ENCODE data around the gene MAPK4.

The MAPK4 gene

DNA sequence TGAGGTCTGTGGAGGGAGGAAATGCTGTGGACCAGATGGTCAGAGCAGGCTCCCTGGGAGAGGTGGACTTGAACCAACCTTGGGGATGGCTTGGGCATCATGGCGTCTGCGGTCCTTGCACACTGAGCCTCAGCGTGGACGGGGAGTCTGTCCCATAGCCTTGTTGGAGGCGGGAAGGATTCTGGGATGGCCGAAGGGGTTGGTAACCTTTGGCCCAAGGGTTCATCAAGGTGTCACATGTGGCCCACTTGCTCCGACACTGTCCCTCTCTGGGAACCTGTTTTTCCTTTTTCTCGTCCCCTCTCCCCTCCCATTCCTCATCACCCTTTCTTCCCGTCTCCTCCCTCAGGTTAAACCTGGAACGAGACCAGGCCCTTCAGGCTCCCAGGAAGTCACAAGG lies 66.4 kb downstream of the MAPK4 start:
- H3K4me1 ChIP-seq (ENCODE audit: control insufficient read depth, insufficient read depth, low read length): peaks cover 37% of the 10 kb centered on the region
- H3K9me3 ChIP-seq (ENCODE audit: control insufficient read depth, insufficient read depth, low read depth, low read length): no peaks in the 10 kb centered on the region
- H3K27ac ChIP-seq (ENCODE audit: extremely low read depth, low read depth, low read length): no peak overlapping the region
- ChIA-PET CTCF (no interaction called here), POLR2A (no interaction called here)
- no peaks in the 10 kb centered on the region for H3K36me3 ChIP-seq (ENCODE audit: control insufficient read depth in 2 of 2, insufficient read depth in 1 of 2, low read length in 2 of 2)
- H3K4me3 ChIP-seq (ENCODE audit: low read depth, low read length): no peak overlapping the region
- TF ChIP-seq, protein P1, sequence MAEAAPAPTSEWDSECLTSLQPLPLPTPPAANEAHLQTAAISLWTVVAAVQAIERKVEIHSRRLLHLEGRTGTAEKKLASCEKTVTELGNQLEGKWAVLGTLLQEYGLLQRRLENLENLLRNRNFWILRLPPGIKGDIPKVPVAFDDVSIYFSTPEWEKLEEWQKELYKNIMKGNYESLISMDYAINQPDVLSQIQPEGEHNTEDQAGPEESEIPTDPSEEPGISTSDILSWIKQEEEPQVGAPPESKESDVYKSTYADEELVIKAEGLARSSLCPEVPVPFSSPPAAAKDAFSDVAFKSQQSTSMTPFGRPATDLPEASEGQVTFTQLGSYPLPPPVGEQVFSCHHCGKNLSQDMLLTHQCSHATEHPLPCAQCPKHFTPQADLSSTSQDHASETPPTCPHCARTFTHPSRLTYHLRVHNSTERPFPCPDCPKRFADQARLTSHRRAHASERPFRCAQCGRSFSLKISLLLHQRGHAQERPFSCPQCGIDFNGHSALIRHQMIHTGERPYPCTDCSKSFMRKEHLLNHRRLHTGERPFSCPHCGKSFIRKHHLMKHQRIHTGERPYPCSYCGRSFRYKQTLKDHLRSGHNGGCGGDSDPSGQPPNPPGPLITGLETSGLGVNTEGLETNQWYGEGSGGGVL (tag by site-specific recombination; IDR thresholded peaks at IDR 0.05): no peak
- peak; percentile 85; the same call in 1 of the 2 replicates for TF ChIP-seq BCL11B (tag by site-specific recombination; IDR thresholded peaks at IDR 0.05; ENCODE audit: low read depth)

DNA sequence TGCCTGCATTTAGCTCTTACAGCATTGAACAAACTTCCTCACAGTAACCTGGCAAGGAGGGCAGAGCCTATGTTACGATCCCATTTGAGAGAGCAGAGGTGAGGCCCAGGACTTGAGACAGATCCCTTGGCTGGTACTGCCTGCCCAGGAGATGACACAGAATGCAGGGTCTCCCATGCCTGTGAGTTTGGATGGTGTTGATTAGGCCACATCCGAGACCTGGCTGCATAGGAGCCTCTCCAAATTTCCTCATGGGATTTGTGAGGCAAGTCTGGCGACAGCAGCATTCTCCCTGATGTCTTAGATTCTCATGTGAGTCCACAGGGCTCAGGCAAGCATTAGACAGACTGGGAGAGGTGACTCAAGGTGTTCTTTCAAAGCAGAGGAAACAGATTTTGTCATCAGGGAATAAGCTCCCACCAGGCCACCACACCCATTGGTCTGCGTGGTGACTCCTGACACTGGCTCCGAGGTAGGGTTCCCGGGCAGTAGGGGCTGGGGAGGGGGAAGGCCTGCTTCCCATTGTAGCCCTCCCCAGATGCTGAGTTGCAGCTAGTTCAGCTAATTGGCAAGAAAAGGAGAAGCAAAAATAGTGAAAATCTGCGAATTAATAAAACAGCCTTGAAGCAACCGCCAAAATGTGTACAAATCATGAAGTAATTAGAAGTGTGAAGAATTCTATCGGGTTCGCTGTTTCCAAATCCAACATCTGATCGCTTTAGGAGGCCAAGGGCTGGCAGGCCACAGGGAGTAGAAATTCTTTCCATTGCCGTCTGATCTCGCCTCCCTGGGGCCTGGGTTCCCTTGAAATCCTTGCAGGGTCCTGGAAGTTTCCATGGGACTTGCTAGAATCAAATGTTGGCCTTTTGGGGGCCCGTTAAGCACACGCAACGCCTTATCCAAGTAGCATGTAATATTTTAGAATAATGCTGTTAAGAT lies 68.0 kb downstream of the MAPK4 start:
- POLR2A ChIA-PET: no interaction called here
- TF ChIP-seq ZNF341 (tag by site-specific recombination; IDR thresholded peaks at IDR 0.05; ENCODE audit: low read depth) (no peak), ZNF654 (tag by site-specific recombination; IDR thresholded peaks at IDR 0.05; ENCODE audit: low read depth) (no peak), ZNF133 (tag by site-specific recombination; IDR thresholded peaks at IDR 0.05) (no peak), ZXDB (tag by site-specific recombination; IDR thresholded peaks at IDR 0.05) (no peak), OSR2 (tag by site-specific recombination; IDR thresholded peaks at IDR 0.05) (no peak), ZNF202 (tag by site-specific recombination; IDR thresholded peaks at IDR 0.05; ENCODE audit: borderline replicate concordance) (no peak), GLIS2 (tag by site-specific recombination; IDR thresholded peaks at IDR 0.05) (no peak), ZNF670 (tag by site-specific recombination; IDR thresholded peaks at IDR 0.05; ENCODE audit: low read depth) (no peak), ZNF24 (tag by site-specific recombination; IDR thresholded peaks at IDR 0.05) (no peak), ZNF335 (tag by site-specific recombination; conservative IDR thresholded peaks at IDR 0.05) (peak; percentile 68), ZNF596 (tag by site-specific recombination; IDR thresholded peaks at IDR 0.05) (no peak), OVOL3 (tag by site-specific recombination; IDR thresholded peaks at IDR 0.05) (no peak)
- TF ChIP-seq, protein P2, sequence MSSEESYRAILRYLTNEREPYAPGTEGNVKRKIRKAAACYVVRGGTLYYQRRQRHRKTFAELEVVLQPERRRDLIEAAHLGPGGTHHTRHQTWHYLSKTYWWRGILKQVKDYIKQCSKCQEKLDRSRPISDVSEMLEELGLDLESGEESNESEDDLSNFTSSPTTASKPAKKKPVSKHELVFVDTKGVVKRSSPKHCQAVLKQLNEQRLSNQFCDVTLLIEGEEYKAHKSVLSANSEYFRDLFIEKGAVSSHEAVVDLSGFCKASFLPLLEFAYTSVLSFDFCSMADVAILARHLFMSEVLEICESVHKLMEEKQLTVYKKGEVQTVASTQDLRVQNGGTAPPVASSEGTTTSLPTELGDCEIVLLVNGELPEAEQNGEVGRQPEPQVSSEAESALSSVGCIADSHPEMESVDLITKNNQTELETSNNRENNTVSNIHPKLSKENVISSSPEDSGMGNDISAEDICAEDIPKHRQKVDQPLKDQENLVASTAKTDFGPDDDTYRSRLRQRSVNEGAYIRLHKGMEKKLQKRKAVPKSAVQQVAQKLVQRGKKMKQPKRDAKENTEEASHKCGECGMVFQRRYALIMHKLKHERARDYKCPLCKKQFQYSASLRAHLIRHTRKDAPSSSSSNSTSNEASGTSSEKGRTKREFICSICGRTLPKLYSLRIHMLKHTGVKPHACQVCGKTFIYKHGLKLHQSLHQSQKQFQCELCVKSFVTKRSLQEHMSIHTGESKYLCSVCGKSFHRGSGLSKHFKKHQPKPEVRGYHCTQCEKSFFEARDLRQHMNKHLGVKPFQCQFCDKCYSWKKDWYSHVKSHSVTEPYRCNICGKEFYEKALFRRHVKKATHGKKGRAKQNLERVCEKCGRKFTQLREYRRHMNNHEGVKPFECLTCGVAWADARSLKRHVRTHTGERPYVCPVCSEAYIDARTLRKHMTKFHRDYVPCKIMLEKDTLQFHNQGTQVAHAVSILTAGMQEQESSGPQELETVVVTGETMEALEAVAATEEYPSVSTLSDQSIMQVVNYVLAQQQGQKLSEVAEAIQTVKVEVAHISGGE (tag by site-specific recombination; conservative IDR thresholded peaks at IDR 0.05; ENCODE audit: low read depth): 0 out of 2 replicates have a peak, but pooled peaks have one; percentile 5
- TF ChIP-seq, protein P3, sequence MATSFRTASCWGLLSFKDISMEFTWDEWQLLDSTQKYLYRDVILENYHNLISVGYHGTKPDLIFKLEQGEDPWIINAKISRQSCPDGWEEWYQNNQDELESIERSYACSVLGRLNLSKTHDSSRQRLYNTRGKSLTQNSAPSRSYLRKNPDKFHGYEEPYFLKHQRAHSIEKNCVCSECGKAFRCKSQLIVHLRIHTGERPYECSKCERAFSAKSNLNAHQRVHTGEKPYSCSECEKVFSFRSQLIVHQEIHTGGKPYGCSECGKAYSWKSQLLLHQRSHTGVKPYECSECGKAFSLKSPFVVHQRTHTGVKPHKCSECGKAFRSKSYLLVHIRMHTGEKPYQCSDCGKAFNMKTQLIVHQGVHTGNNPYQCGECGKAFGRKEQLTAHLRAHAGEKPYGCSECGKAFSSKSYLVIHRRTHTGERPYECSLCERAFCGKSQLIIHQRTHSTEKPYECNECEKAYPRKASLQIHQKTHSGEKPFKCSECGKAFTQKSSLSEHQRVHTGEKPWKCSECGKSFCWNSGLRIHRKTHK (tag by site-specific recombination; IDR thresholded peaks at IDR 0.05): no peak
- TF ChIP-seq, protein P4, sequence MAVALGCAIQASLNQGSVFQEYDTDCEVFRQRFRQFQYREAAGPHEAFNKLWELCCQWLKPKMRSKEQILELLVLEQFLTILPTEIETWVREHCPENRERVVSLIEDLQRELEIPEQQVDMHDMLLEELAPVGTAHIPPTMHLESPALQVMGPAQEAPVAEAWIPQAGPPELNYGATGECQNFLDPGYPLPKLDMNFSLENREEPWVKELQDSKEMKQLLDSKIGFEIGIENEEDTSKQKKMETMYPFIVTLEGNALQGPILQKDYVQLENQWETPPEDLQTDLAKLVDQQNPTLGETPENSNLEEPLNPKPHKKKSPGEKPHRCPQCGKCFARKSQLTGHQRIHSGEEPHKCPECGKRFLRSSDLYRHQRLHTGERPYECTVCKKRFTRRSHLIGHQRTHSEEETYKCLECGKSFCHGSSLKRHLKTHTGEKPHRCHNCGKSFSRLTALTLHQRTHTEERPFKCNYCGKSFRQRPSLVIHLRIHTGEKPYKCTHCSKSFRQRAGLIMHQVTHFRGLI (tag by site-specific recombination; IDR thresholded peaks at IDR 0.05): no peak
- TF ChIP-seq, protein P5, sequence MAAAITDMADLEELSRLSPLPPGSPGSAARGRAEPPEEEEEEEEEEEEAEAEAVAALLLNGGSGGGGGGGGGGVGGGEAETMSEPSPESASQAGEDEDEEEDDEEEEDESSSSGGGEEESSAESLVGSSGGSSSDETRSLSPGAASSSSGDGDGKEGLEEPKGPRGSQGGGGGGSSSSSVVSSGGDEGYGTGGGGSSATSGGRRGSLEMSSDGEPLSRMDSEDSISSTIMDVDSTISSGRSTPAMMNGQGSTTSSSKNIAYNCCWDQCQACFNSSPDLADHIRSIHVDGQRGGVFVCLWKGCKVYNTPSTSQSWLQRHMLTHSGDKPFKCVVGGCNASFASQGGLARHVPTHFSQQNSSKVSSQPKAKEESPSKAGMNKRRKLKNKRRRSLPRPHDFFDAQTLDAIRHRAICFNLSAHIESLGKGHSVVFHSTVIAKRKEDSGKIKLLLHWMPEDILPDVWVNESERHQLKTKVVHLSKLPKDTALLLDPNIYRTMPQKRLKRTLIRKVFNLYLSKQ (tag by site-specific recombination; IDR thresholded peaks at IDR 0.05; ENCODE audit: borderline replicate concordance): no peak
- TF ChIP-seq, protein P6, sequence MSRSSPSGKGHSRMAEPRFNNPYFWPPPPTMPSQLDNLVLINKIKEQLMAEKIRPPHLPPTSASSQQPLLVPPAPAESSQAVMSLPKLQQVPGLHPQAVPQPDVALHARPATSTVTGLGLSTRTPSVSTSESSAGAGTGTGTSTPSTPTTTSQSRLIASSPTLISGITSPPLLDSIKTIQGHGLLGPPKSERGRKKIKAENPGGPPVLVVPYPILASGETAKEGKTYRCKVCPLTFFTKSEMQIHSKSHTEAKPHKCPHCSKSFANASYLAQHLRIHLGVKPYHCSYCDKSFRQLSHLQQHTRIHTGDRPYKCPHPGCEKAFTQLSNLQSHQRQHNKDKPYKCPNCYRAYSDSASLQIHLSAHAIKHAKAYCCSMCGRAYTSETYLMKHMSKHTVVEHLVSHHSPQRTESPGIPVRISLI (tag by site-specific recombination; IDR thresholded peaks at IDR 0.05): no peak
- TF ChIP-seq, protein P7, sequence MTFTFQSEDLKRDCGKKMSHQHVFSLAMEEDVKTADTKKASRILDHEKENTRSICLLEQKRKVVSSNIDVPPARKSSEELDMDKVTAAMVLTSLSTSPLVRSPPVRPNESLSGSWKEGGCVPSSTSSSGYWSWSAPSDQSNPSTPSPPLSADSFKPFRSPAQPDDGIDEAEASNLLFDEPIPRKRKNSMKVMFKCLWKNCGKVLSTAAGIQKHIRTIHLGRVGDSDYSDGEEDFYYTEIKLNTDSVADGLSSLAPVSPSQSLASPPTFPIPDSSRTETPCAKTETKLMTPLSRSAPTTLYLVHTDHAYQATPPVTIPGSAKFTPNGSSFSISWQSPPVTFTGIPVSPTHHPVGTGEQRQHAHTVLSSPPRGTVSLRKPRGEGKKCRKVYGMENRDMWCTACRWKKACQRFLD (tag by site-specific recombination; IDR thresholded peaks at IDR 0.05): no peak

More for the DNA sequence above, 68.0 kb downstream of the MAPK4 start:
- Histone ChIP-seq H3K36me3 (ENCODE audit: control insufficient read depth in 2 of 2, insufficient read depth in 1 of 2, low read length in 2 of 2) (no peaks in the 10 kb centered on the region), H3K4me3 (ENCODE audit: low read depth, low read length) (no peak overlapping the region), H3K27ac (ENCODE audit: extremely low read depth, low read depth, low read length) (peak overlapping the region; percentile 93; the same call in 1 of the 2 replicates), H3K9me3 (ENCODE audit: control insufficient read depth, insufficient read depth, low read depth, low read length) (no peaks in the 10 kb centered on the region), H3K4me1 (ENCODE audit: control insufficient read depth, insufficient read depth, low read length) (peaks cover 45% of the 10 kb centered on the region)
- CTCF ChIA-PET: no interaction called here

Measured in HEK293 (cell line).